Naive thymus-derived CD4-positive, alpha-beta T cell (primary cell): ENCODE measurements around the gene VWA5B2. TPM values are rescaled to one million over a fixed set of nuclear protein-coding genes. Genes with fewer than 3 reads are reported as not detected.

Experiments
- ATAC-seq: fragments of 150-1000 bp; cut with Tn5 transposase; 2 replicates; pipeline ENCODE4 v1.10.0; 2021; ENCODE audit warnings: mild to moderate bottlenecking, moderate library complexity
- CTCF ChIA-PET: fragments of 350-600 bp; sonication (Branson Sonifier 250); formaldehyde crosslinking; loops from one replicate; lab custom pipeline; 2021; ENCODE audit warnings: antibody characterized with exemption; lab: Charles Lee
- POLR2A ChIA-PET: fragments of 350-600 bp; sonication (Branson Sonifier 250); formaldehyde crosslinking; loops from one replicate; lab custom pipeline; 2021; ENCODE audit warnings: antibody characterized with exemption, inconsistent platforms; lab: Charles Lee
- DNase-seq, 9 donors: peaks; one replicate each; pipeline versions ENCODE4 v3.0.0 to v3.0.0-alpha.2; 2020 to 2022; ENCODE audit warnings: mixed read lengths in 1 of 9
- H3K27ac ChIP-seq: one replicate; pipeline ENCODE4 v1.7.0; 2013; ENCODE audit warnings: mild to moderate bottlenecking, low read depth, low read length, moderate library complexity
- H3K27me3 ChIP-seq, 2 donors: one replicate each; pipeline ENCODE4 v1.7.0; 2013; ENCODE audit warnings: low read length in 2 of 2, mild to moderate bottlenecking in 2 of 2, moderate library complexity in 2 of 2; ENCODE audit not compliant: control insufficient read depth in 2 of 2, insufficient read depth in 2 of 2
- H3K36me3 ChIP-seq, 3 experiments: 1 replicate in 2 of 3; 2 replicates in 1 of 3; pipeline ENCODE4 v1.7.0; 2013; ENCODE audit warnings: low read length in 3 of 3, mild to moderate bottlenecking in 3 of 3, moderate library complexity in 1 of 3; ENCODE audit not compliant: insufficient read depth in 3 of 3, control insufficient read depth in 2 of 3
- H3K4me1 ChIP-seq, 2 donors: one replicate each; pipeline ENCODE4 v1.7.0; 2013; ENCODE audit warnings: low read length in 2 of 2, mild to moderate bottlenecking in 2 of 2, moderate library complexity in 1 of 2; ENCODE audit not compliant: control insufficient read depth in 2 of 2, insufficient read depth in 2 of 2
- H3K4me3 ChIP-seq: 2 replicates; pipeline ENCODE4 v1.7.0; 2013; ENCODE audit warnings: mild to moderate bottlenecking, low read length
- H3K9me3 ChIP-seq, 3 experiments: 1 replicate in 2 of 3; 2 replicates in 1 of 3; pipeline ENCODE4 v1.7.0; 2013; ENCODE audit warnings: low read length in 3 of 3; ENCODE audit not compliant: control insufficient read depth in 2 of 3
- H3K27ac Mint-ChIP-seq, 9 donors: one replicate each; pipeline ENCODE4 v1.8.0; 2020 to 2022; ENCODE audit warnings: mixed read lengths in 9 of 9, mild to moderate bottlenecking in 8 of 9, moderate library complexity in 5 of 9, inconsistent platforms in 2 of 9
- H3K27me3 Mint-ChIP-seq, 5 donors: one replicate each; pipeline ENCODE4 v1.8.0; 2021 to 2022; ENCODE audit warnings: mixed read lengths in 5 of 5, mild to moderate bottlenecking in 1 of 5
- H3K36me3 Mint-ChIP-seq, 5 donors: one replicate each; pipeline ENCODE4 v1.8.0; 2020 to 2022; ENCODE audit warnings: mixed read lengths in 5 of 5, mild to moderate bottlenecking in 3 of 5, inconsistent platforms in 1 of 5
- H3K4me1 Mint-ChIP-seq, 7 donors: one replicate each; pipeline ENCODE4 v1.8.0; 2020 to 2022; ENCODE audit warnings: mixed read lengths in 7 of 7, mild to moderate bottlenecking in 3 of 7, inconsistent platforms in 1 of 7
- H3K4me3 Mint-ChIP-seq, 10 donors: one replicate each; pipeline ENCODE4 v1.8.0; 2020 to 2022; ENCODE audit warnings: mild to moderate bottlenecking in 10 of 10, mixed read lengths in 10 of 10, moderate library complexity in 6 of 10, inconsistent platforms in 2 of 10
- H3K9me3 Mint-ChIP-seq, 11 donors: one replicate each; pipeline ENCODE4 v1.8.0; 2020 to 2022; ENCODE audit warnings: mixed read lengths in 11 of 11, mild to moderate bottlenecking in 4 of 11, inconsistent platforms in 1 of 11, moderate library complexity in 1 of 11
- intact Hi-C, 2 donors: fragments of 100-400 bp; cut with micrococcal nuclease; formaldehyde crosslinking; loops; one replicate each; pipeline ENCODE4 v1.15.1; 2023
- polyA plus RNA-seq, 2 donors: library from polyadenylated mRNA; unstranded; fragments of 300-500 nt; fragmentation: Illumina TruSeq; gene quantifications; one replicate each; pipeline ENCODE4 v1.2.3, GENCODE V29; 2021
- total RNA-seq, 6 experiments: library from RNA in 5 of 6; stranded (reverse) in 5 of 6; gene quantifications; 1 replicate in 5 of 6; 2 replicates in 1 of 6; pipeline ENCODE4 v1.2.3 and lab custom pipeline; 2021 to 2026

The VWA5B2 gene
- total and polyA plus RNA-seq, 7 experiments from 2014 or later: not detected

- H3K27me3 ChIP-seq: no peaks in the 10 kb centered on the region
- Mint-ChIP-seq H3K27me3 (peaks cover 13 to 21% (median 19%) of the 10 kb centered on the region in 5 donors), H3K27ac (no peak overlapping the region), H3K9me3 (no peaks in the 10 kb centered on the region), H3K4me3 (no peak overlapping the region), H3K4me1 (no peaks in the 10 kb centered on the region), H3K36me3 (no peaks in the 10 kb centered on the region)
- H3K4me3 ChIP-seq: no peak overlapping the region
- no peaks in the 10 kb centered on the region for H3K36me3 ChIP-seq
- H3K27ac ChIP-seq: no peak overlapping the region
- intact Hi-C loops: no loop called here
- POLR2A ChIA-PET: no interaction called here
- DNase-seq (no peak), ATAC-seq (no peak)
- CTCF ChIA-PET: no interaction called here
- H3K4me1 ChIP-seq: no peaks in the 10 kb centered on the region
- H3K9me3 ChIP-seq: no peaks in the 10 kb centered on the region
These were observed 20.1 kb upstream of the VWA5B2 start for GRCh38 chr3:184209146-184209923.

- intact Hi-C loops: no loop called here
- H3K36me3 Mint-ChIP-seq: no peaks in the 10 kb centered on the region
- DNase-seq (no peak), ATAC-seq (no peak)
- POLR2A ChIA-PET: no interaction called here
- H3K4me1 Mint-ChIP-seq: no peaks in the 10 kb centered on the region
- no peak overlapping the region for H3K27ac Mint-ChIP-seq
- H3K36me3 ChIP-seq: no peaks in the 10 kb centered on the region
- no peak overlapping the region for H3K27ac ChIP-seq
- H3K4me3 Mint-ChIP-seq: no peak overlapping the region
- CTCF ChIA-PET: no interaction called here
- H3K4me1 ChIP-seq: no peaks in the 10 kb centered on the region
- no peaks in the 10 kb centered on the region for H3K9me3 ChIP-seq
- H3K4me3 ChIP-seq: no peak overlapping the region
- no peaks in the 10 kb centered on the region for H3K27me3 ChIP-seq
- peaks cover 10 to 19% (median 16%) of the 10 kb centered on the region in 5 donors for H3K27me3 Mint-ChIP-seq
- H3K9me3 Mint-ChIP-seq: no peaks in the 10 kb centered on the region
These were observed 18.1 kb upstream of the VWA5B2 start for GRCh38 chr3:184211297-184211696.

DNA sequence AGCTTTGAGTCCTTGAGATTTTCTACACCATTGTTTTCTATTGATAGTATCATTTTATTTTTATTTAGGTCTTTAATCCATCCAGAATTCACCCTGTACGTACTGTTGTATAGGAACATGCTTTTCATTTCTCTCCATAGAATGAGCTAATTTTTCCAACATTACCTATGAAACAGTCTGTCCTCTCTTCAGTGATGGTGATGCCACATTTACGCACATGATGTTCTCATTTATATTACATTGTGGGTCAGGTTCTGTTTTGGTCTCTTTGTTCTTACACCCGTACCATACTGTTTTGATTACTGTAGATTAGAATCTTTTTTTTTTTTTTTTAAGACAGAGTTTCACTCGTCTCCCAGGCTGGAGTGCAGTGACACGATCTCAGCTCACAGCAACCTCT is 17.7 kb upstream of the VWA5B2 start:
- H3K36me3 ChIP-seq: no peaks in the 10 kb centered on the region
- peak overlapping the region in 1 of 10 donors; percentile 23 for H3K4me3 Mint-ChIP-seq

DNA sequence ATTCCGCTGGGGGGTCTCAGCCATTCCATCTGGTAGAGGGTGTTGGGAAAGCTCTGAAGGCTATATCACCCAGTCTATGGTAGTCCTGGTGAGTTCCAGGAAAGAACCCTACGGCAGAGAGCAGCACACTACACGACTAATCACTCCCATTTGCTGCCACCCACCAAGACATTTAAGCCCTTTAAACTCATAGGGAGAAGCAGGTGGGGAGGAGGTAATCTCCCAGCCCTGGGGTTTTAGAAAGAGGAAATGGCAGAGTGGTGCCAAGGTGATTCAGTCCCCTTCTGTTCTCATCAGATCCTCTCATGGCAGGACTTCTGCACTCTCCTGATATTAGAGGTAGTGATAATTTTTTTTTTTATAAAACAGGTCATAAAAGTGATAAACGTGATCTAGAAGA is 10.6 kb upstream of the VWA5B2 start:
- ATAC-seq (no peak), DNase-seq (no peak)
- Histone ChIP-seq H3K4me1 (no peaks in the 10 kb centered on the region), H3K27me3 (peaks cover 0 to 3% of the 10 kb centered on the region in 2 donors), H3K9me3 (no peaks in the 10 kb centered on the region), H3K4me3 (no peak overlapping the region), H3K27ac (no peak overlapping the region), H3K36me3 (no peaks in the 10 kb centered on the region)
- ChIA-PET POLR2A (no interaction called here), CTCF (no interaction called here)
- H3K27ac Mint-ChIP-seq: no peak overlapping the region
- no peak overlapping the region for H3K4me3 Mint-ChIP-seq
- no peaks in the 10 kb centered on the region for H3K9me3 Mint-ChIP-seq
- no peaks in the 10 kb centered on the region for H3K36me3 Mint-ChIP-seq
- peaks cover 6 to 23% (median 9%) of the 10 kb centered on the region in 5 donors for H3K27me3 Mint-ChIP-seq
- no peaks in the 10 kb centered on the region for H3K4me1 Mint-ChIP-seq
- intact Hi-C loops: no loop called here

More for the DNA sequence above, 17.7 kb upstream of the VWA5B2 start:
- POLR2A ChIA-PET: no interaction called here
- intact Hi-C loops: no loop called here
- H3K27ac Mint-ChIP-seq: no peak overlapping the region
- no peaks in the 10 kb centered on the region for H3K9me3 ChIP-seq
- H3K36me3 Mint-ChIP-seq: no peaks in the 10 kb centered on the region
- H3K4me1 Mint-ChIP-seq: no peaks in the 10 kb centered on the region
- no peak for ATAC-seq
- CTCF ChIA-PET: no interaction called here
- no peak for DNase-seq
- H3K27me3 ChIP-seq: no peaks in the 10 kb centered on the region
- H3K4me3 ChIP-seq: no peak overlapping the region
- no peaks in the 10 kb centered on the region for H3K9me3 Mint-ChIP-seq
- H3K27me3 Mint-ChIP-seq: peaks cover 6 to 15% (median 12%) of the 10 kb centered on the region in 5 donors
- H3K4me1 ChIP-seq: no peaks in the 10 kb centered on the region
- no peak overlapping the region for H3K27ac ChIP-seq

GRCh38 chr3:184222521-184222920 is 6.9 kb upstream of the VWA5B2 start:
- H3K27me3 Mint-ChIP-seq: peaks cover 15 to 45% (median 26%) of the 10 kb centered on the region in 5 donors
- H3K9me3 Mint-ChIP-seq: no peaks in the 10 kb centered on the region
- Histone ChIP-seq H3K4me1 (no peaks in the 10 kb centered on the region), H3K4me3 (no peak overlapping the region), H3K27me3 (peaks cover 0 to 3% of the 10 kb centered on the region in 2 donors), H3K36me3 (no peaks in the 10 kb centered on the region), H3K9me3 (no peaks in the 10 kb centered on the region), H3K27ac (no peak overlapping the region)
- no peak for ATAC-seq
- intact Hi-C loops: no loop called here
- ChIA-PET POLR2A (no interaction called here), CTCF (no interaction called here)
- no peaks in the 10 kb centered on the region for H3K4me1 Mint-ChIP-seq
- DNase-seq: no peak
- H3K36me3 Mint-ChIP-seq: no peaks in the 10 kb centered on the region
- H3K27ac Mint-ChIP-seq: no peak overlapping the region
- H3K4me3 Mint-ChIP-seq: no peak overlapping the region

DNA sequence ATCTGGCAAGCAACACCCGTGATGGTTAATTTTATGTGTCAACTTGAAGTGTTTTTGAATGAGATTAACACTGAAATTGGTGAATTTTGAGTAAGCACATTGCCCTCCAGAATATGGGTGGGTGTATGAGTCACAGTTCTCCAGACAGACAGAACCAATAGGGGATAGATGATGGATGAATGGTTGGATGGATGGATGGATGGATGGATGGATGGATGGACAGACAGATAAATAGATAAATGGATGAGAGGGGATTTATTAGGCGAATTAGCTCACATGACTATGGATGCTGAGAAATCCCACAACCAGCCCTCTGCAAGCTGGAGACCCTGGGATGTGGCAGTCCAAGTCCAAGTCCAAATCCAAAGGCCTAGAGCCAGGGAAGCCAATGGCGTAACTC is 5.4 kb upstream of the VWA5B2 start:
- Mint-ChIP-seq H3K4me3 (no peak overlapping the region), H3K27me3 (peaks cover 26 to 53% (median 40%) of the 10 kb centered on the region in 5 donors), H3K4me1 (peaks cover 0 to 6% (median 0%) of the 10 kb centered on the region in 7 donors), H3K9me3 (no peaks in the 10 kb centered on the region), H3K27ac (no peak overlapping the region), H3K36me3 (no peaks in the 10 kb centered on the region)
- POLR2A ChIA-PET: no interaction called here
- intact Hi-C loops: no loop called here
- CTCF ChIA-PET: no interaction called here
- Histone ChIP-seq H3K4me3 (no peak overlapping the region), H3K4me1 (peaks cover 0 to 5% of the 10 kb centered on the region in 2 donors), H3K27ac (no peak overlapping the region), H3K27me3 (peaks cover 3 to 5% of the 10 kb centered on the region in 2 donors), H3K36me3 (no peaks in the 10 kb centered on the region), H3K9me3 (no peaks in the 10 kb centered on the region)
- DNase-seq: no peak
- no peak for ATAC-seq
